Gastroesophageal sphincter (tissue), 4 donors: ENCODE data around the gene GRIK1. TPM values are rescaled to one million over a fixed set of nuclear protein-coding genes. Genes with fewer than 3 reads are reported as not detected.

Experiments
- ATAC-seq: fragments of 150-250 bp; one replicate; pipeline ENCODE4 v1.9.1; 2016; ENCODE audit warnings: mild to moderate bottlenecking, moderate library complexity
- H3K27ac ChIP-seq, 4 donors: fragments of 200-600 bp; sonication (generic) in 3 of 4; 1 replicate in 3 of 4; 2 replicates in 1 of 4; pipeline ENCODE4 v1.5.1; 2016 to 2019
- H3K27me3 ChIP-seq: fragments of 200-600 bp; sonication (generic); one replicate; pipeline ENCODE4 v1.5.1; 2019
- H3K36me3 ChIP-seq, 2 donors: fragments of 200-600 bp; sonication (generic); one replicate each; pipeline ENCODE4 v1.5.1; 2019; ENCODE audit warnings: control low read depth in 1 of 2
- H3K4me1 ChIP-seq, 3 donors: fragments of 200-600 bp; sonication (generic); 1 replicate in 2 of 3; 2 replicates in 1 of 3; pipeline ENCODE4 v1.5.1; 2016 to 2019; ENCODE audit warnings: control low read depth in 2 of 3
- H3K4me3 ChIP-seq, 2 donors: fragments of 200-600 bp; sonication (generic); one replicate each; pipeline ENCODE4 v1.5.1; 2019; ENCODE audit warnings: mild to moderate bottlenecking in 1 of 2, moderate library complexity in 1 of 2
- H3K9me3 ChIP-seq, 3 donors: fragments of 200-600 bp; sonication (generic); one replicate each; pipeline ENCODE4 v1.5.1; 2017 to 2019; ENCODE audit warnings: control low read depth in 2 of 3
- EP300 ChIP-seq: sonication (generic); formaldehyde crosslinking; IDR thresholded peaks from one replicate; pipeline ENCODE4 v1.6.1; 2017; ENCODE audit warnings: antibody characterized with exemption, mild to moderate bottlenecking
- POLR2A ChIP-seq, 2 donors: fragments of 450-650 bp; IDR thresholded peaks; one replicate each; pipeline ENCODE4 v1.6.1; 2017; ENCODE audit warnings: antibody characterized with exemption in 2 of 2, mild to moderate bottlenecking in 2 of 2, moderate library complexity in 1 of 2
- POLR2AphosphoS5 ChIP-seq: sonication (generic); formaldehyde crosslinking; IDR thresholded peaks from one replicate; pipeline ENCODE4 v1.6.1; 2017; ENCODE audit warnings: antibody characterized with exemption
- WGBS, 2 donors: methylation state at CpG; one replicate each; pipeline ENCODE4 v1.1.5; 2018; ENCODE audit warnings: low coverage in 1 of 2; 5-methylcytosine and 5-hydroxymethylcytosine counted together
- total RNA-seq, 4 donors: library from RNA; depleted of rRNA; stranded (reverse); fragments of >200 nt; gene quantifications; one replicate each; pipeline ENCODE4 v1.1.0, GENCODE V29; 2016
- TF ChIP-seq, protein P1 (sequence below), 4 experiments: fragments of 200-600 bp in 2 of 4; fragments of 450-650 bp in 2 of 4; sonication (generic) in 1 of 4; IDR thresholded peaks; one replicate each; pipeline ENCODE4 v1.5.1; 2017 to 2019; ENCODE audit warnings: antibody characterized with exemption in 4 of 4, mild to moderate bottlenecking in 2 of 4, moderate library complexity in 2 of 4

GRIK1 gene
- total RNA-seq, 4 donors from 2014 or later: 0.32 to 0.67 TPM; not detected in 2

DNA sequence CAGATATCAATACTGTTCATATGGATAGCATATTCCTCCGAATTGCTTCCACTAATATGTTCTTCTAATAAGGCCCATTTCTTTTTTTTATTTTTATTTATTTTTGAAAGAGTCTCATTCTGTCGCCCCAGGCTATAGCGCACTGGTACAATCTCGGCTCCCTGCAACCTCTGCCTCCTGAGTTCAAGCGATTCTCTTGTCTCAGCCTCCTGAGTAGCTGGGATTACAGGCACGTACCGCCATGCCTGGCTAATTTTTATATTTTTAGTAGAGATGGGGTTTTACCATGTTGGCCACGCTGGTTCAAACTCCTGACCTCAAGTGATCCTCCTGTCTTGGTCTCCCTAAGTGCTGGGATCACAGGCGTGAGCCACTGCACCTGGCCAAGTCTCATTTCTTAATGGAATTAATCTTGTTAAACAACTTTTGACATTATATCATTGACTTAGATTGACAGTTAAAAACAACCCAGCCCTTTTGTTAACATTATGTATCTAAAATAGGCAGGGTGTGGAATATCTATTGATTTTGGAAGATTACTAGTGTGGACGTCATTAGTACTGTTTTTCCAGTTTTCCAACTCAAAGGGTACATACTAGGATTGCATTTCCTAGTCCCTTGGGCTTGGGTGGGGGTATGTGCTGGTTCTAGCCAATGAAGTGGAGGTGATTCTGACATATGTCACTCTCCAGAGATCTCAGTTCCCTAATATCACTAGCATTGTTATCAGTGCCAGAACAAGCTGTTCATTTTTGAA, 281.4 kb downstream of the GRIK1 start:
- no peak overlapping the region for H3K4me3 ChIP-seq

DNA sequence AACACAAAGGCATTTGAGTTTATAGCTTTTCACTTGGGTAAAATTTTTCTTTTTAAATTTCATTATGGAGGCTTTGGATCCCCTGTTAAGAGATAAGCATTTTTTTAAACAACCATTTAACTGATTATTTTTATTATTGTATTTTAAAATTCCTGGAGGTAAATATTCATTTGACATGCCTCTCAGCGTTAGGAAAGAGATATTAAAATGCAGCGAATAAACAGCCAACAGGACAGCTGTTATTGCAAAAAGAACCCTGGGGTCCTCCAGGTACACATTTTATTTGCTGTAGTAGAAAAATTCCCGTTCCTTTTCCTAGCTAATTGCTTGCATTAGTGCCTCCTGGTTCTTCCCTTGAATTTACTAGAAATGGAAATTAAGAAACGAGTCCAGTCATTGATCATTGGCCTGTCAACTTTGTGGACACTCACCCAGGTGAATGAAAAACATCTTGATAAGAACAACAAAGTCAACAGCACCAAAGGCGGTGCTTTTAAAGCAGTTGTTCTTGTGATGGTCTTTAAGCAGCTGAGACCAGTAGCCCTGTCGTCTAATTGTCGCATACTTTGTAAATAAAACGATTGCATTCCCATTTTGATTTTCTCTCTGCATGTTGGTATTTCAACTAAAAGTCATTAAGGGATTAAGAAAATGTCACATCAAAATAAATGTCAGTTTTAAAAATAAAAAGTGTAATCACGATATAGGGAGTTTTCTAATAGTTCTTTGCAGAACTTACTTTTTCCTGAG, 282.4 kb downstream of the GRIK1 start:
- H3K9me3 ChIP-seq: no peaks in the 10 kb centered on the region
- H3K4me3 ChIP-seq: no peak overlapping the region
- 63 to 67% methylated on average over 9 of the region's 9 CpGs for WGBS, 2 donors
- no peaks in the 10 kb centered on the region for H3K36me3 ChIP-seq
- no peak for TF ChIP-seq EP300
- no peak for TF ChIP-seq POLR2AphosphoS5
- TF ChIP-seq, protein P1, sequence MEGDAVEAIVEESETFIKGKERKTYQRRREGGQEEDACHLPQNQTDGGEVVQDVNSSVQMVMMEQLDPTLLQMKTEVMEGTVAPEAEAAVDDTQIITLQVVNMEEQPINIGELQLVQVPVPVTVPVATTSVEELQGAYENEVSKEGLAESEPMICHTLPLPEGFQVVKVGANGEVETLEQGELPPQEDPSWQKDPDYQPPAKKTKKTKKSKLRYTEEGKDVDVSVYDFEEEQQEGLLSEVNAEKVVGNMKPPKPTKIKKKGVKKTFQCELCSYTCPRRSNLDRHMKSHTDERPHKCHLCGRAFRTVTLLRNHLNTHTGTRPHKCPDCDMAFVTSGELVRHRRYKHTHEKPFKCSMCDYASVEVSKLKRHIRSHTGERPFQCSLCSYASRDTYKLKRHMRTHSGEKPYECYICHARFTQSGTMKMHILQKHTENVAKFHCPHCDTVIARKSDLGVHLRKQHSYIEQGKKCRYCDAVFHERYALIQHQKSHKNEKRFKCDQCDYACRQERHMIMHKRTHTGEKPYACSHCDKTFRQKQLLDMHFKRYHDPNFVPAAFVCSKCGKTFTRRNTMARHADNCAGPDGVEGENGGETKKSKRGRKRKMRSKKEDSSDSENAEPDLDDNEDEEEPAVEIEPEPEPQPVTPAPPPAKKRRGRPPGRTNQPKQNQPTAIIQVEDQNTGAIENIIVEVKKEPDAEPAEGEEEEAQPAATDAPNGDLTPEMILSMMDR (IDR thresholded peaks at IDR 0.05): no peak
- TF ChIP-seq POLR2A (IDR thresholded peaks at IDR 0.05): no peak
- no peak overlapping the region for H3K27ac ChIP-seq
- no peaks in the 10 kb centered on the region for H3K4me1 ChIP-seq
- ATAC-seq: no peak
- no peaks in the 10 kb centered on the region for H3K27me3 ChIP-seq

More for the DNA sequence above, 281.4 kb downstream of the GRIK1 start:
- no peaks in the 10 kb centered on the region for H3K36me3 ChIP-seq
- no peaks in the 10 kb centered on the region for H3K4me1 ChIP-seq
- H3K27ac ChIP-seq: no peak overlapping the region
- H3K27me3 ChIP-seq: no peaks in the 10 kb centered on the region
- no peaks in the 10 kb centered on the region for H3K9me3 ChIP-seq
- TF ChIP-seq EP300 (no peak), POLR2A (IDR thresholded peaks at IDR 0.05) (no peak), POLR2AphosphoS5 (no peak)
- TF ChIP-seq, protein P1 (IDR thresholded peaks at IDR 0.05): no peak
- WGBS, 2 donors: 87 to 93% methylated on average over 5 to 10 of the region's 10 CpGs
- ATAC-seq: no peak

DNA sequence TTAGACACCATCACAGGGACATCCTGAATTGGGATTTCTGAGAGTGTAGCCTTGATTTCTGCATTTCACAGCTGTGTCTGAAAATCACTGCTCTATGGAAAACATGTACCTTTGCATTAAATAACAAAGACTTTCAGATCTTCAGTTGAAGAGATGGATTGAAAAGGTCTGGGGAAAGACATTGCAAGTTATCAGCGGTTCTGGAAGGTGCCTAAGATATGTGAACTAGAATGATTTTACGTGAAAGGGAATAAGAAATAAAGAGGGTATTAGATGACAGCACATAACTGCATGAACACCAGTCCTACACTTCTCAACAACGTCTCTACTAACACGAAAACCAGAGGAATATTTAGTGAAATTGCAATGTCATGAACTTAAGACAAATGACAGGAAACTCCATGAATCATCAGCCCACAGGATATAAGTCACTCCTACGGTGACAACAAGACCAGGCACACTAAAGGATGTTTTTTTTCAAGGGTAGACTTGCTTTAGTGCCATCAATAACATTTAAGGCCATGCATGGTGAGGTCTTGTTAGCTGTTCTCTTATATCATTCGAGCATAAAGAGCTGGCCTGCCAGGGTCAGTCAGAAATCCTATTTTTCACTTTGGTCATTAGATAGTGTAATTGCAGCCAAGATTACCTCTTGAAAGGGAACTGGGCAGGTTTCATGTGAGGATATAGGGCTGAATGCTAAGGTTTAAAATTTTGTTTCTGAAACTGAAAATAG, 283.1 kb downstream of the GRIK1 start:
- no peak overlapping the region for H3K27ac ChIP-seq
- H3K4me3 ChIP-seq: no peak overlapping the region
- no peaks in the 10 kb centered on the region for H3K27me3 ChIP-seq
- no peak for ATAC-seq
- WGBS, 2 donors: 32 to 33% methylated on average over 6 of the region's 6 CpGs
- H3K36me3 ChIP-seq: no peaks in the 10 kb centered on the region
- H3K9me3 ChIP-seq: no peaks in the 10 kb centered on the region
- no peak for TF ChIP-seq POLR2A (IDR thresholded peaks at IDR 0.05)
- TF ChIP-seq EP300: no peak
- no peak for TF ChIP-seq POLR2AphosphoS5
- TF ChIP-seq, protein P1 (IDR thresholded peaks at IDR 0.05): no peak
- no peaks in the 10 kb centered on the region for H3K4me1 ChIP-seq

DNA sequence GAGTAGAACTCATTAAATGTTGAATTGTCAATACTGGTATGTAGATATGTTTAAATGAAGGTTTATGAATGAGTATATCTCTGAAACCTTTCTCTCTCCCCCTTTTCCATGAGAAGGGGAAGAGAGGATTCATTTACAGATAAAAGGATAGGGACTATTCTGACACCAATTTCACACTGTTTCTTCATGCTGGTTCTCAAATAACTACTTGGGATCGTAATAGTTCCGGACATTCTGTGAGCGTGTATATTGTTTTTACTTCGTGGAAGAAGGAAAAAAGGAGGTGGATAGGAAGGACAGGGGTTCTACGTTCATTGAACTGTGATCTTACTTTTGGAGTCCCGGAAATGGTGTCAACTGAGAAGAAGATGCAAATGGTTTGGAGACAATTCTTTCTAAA, 284.2 kb downstream of the GRIK1 start:
- no peak for ATAC-seq
- H3K9me3 ChIP-seq: no peaks in the 10 kb centered on the region
- no peaks in the 10 kb centered on the region for H3K27me3 ChIP-seq
- TF ChIP-seq POLR2A (IDR thresholded peaks at IDR 0.05): no peak
- no peak for TF ChIP-seq EP300
- TF ChIP-seq POLR2AphosphoS5: no peak
- TF ChIP-seq, protein P1 (IDR thresholded peaks at IDR 0.05): no peak
- H3K4me3 ChIP-seq: no peak overlapping the region
- 96 to 99% methylated on average over 6 of the region's 6 CpGs for WGBS, 2 donors
- H3K36me3 ChIP-seq: no peaks in the 10 kb centered on the region
- H3K27ac ChIP-seq: no peak overlapping the region
- H3K4me1 ChIP-seq: no peaks in the 10 kb centered on the region
